Astrocyte of the spinal cord (primary cell): ENCODE results near the gene CDKN1B.

ENCODE experiments used
- DNase-seq: peaks from one replicate; pipeline ENCODE4 v3.0.0; 2011; ENCODE audit warnings: low read depth, low spot score
- H3K4me3 ChIP-seq: 2 replicates; pipeline ENCODE4 v1.5.1; 2011; ENCODE audit warnings: low read depth, mild to moderate bottlenecking, low read length, moderate library complexity
- in situ Hi-C: cut with HindIII; loops from 2 replicates; pipeline ENCODE4 v1.10.0; 2017; ENCODE audit warnings: low sequenced_read_pairs
- TF ChIP-seq, protein P1 (sequence below): IDR thresholded peaks from 2 replicates; pipeline ENCODE4 v1.5.1; 2012; ENCODE audit warnings: low read depth, mild to moderate bottlenecking, low read length, inconsistent platforms

CDKN1B gene

DNA sequence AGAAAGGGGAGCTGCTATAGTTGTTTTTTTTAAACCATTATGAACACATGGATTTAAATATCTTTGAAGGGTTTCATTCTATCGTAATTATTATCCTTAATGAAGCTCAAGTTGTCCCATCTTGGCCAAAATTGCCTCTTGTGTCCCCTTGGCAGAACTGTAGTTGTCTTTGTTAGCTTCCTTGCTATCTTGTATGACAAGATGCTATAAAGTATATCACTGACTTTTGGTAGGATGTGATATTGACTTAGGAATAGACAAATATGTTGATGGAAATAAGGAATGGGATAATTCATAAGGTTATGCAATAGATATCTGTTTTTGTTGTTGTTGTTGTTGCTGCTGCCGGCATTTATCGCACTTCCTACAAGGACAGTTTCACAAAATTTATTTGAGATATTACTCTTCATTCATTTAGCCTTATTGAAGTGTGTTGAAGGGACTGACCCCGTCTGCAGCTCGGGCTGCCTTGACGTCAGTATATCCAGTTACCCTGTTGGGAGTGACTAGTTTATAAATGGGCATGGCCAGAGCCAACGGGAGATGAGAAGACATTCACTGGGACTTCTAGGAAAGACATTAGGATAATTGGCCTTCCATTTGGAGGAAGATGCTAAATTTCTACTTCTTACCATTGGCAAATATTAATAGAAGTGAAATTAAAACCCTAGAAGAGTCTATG lies 42.2 kb downstream of the CDKN1B start:
- DNase-seq = no peak
- in situ Hi-C loops = no loop called here
- TF ChIP-seq, protein P1, sequence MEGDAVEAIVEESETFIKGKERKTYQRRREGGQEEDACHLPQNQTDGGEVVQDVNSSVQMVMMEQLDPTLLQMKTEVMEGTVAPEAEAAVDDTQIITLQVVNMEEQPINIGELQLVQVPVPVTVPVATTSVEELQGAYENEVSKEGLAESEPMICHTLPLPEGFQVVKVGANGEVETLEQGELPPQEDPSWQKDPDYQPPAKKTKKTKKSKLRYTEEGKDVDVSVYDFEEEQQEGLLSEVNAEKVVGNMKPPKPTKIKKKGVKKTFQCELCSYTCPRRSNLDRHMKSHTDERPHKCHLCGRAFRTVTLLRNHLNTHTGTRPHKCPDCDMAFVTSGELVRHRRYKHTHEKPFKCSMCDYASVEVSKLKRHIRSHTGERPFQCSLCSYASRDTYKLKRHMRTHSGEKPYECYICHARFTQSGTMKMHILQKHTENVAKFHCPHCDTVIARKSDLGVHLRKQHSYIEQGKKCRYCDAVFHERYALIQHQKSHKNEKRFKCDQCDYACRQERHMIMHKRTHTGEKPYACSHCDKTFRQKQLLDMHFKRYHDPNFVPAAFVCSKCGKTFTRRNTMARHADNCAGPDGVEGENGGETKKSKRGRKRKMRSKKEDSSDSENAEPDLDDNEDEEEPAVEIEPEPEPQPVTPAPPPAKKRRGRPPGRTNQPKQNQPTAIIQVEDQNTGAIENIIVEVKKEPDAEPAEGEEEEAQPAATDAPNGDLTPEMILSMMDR = no peak
- H3K4me3 ChIP-seq = no peak overlapping the region

DNA sequence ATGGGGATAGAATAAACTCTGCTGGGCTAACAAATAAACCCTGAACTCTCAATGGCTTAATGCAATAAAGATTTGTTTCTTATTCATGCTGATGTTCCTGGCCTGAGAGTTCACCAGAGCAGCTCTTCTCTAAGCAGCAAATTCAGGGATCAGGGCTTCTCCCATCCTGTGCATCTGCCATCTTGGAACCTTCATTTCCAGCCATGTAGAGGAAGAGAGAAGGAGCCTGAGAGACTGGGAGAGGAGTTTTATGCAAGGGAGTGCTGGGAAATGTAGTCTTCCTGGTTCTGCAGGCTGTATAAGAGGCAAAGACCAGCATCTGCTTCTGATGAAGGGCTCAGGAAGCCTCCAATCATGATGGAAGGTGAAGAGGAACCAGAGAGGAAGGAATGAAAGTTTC lies 47.7 kb downstream of the CDKN1B start:
- TF ChIP-seq, protein P1 = no peak
- in situ Hi-C loops = no loop called here
- no peak for DNase-seq
- no peak overlapping the region for H3K4me3 ChIP-seq

DNA sequence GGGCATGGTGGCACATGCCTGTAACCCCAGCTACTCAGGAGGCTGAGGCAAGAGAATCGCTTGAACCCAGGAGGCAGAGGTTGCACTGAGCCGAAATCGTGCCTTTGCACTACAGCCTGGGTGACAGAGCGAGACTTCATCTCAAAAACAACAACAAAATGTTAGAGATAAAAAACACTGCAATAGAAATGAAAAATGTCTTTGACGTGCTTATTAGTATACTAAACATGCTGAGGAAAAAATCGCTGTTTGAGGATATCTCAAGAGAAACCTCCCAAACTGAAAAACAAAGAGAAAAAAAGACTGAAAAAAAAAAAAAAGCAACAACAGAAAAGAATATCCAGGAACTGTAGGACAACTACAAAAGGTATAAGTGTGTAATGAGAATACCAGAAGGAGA lies 53.1 kb downstream of the CDKN1B start:
- in situ Hi-C loops = no loop called here
- DNase-seq = no peak
- TF ChIP-seq, protein P1 = no peak
- no peak overlapping the region for H3K4me3 ChIP-seq
